ENCODE measurements around the gene METTL25B. TPM values are rescaled to one million over a fixed set of nuclear protein-coding genes. Genes with fewer than 3 reads are reported as not detected.
A peak's percentile ranks its signal among the peaks of the same experiment; 100 is the strongest.

METTL25B gene
- total and polyA plus RNA-seq, 2 donors (not counting 3 experiments of a cell fraction or from before 2014, with no cell fraction given) = 12.8 to 15.0 TPM

DNA sequence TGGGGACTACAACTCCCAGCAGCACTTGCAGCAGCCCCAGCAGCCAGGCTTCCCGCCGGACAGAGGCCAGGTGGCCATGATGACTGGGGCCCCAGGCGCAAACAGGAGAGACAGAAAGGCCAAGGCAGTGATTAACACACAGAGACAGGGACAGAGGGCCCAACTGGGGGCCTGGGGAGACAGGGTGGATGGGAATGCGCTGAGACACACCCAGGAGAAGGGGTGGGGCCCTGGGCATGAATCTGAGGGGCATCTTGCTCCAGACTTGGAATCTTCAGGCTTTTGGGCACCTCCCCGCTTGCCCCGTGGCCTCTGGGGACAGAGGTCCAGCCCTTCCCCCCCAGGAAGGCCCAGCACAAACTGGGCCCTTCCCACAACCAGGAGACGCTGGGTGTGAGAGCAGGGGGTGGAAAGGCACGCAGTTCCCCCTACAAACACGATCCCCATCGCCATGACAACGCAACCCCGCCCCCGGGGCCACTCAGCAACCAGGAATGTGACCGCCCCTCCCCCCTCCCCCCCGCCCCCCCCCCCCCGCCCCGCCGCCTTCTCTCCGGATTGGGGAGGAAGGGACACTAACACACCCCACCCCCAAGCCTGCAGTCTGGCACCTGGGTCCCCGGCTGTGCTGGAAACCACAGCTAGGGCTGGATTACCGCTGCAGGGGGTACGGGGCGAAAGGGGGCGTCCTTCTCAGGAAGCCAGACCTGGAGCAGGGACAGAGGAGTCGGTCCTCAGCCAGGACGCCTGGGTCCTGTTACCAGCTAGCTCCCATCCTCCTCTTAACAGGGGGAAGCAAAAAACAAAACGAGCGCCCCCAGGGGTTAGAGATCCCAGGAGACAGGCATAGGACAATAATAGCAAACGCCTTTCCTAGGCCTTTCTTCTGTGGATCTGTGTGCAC lies 18.7 kb downstream of the METTL25B start:
- Histone ChIP-seq H3K4me3 (replicated peaks in 1 of 3; ENCODE audit: insufficient read depth in 1 of 3, low read depth in 1 of 3, low read length in 3 of 3) (peak overlapping the region in 2 of 3 experiments; percentile 44 to 92), H4K20me1 (replicated peaks; ENCODE audit: control insufficient read depth, extremely low read depth, insufficient read depth, low read length) (no peaks in the 10 kb centered on the region), H3K9me1 (replicated peaks; ENCODE audit: control insufficient read depth, extremely low read depth, insufficient read depth, low read length) (no peaks in the 10 kb centered on the region), H2AFZ (ENCODE audit: low read depth, low read length) (no peak overlapping the region), H3K9ac (replicated peaks; ENCODE audit: extremely low read depth, insufficient read depth, low read length) (peak overlapping the region; percentile 98), H3K27me3 (ENCODE audit: control insufficient read depth in 2 of 2, insufficient read depth in 2 of 2, low read length in 2 of 2) (no peaks in the 10 kb centered on the region), H3K79me2 (ENCODE audit: control insufficient read depth, insufficient read depth, low read length) (peaks cover 71% of the 10 kb centered on the region), H3K36me3 (ENCODE audit: control insufficient read depth in 2 of 2, extremely low read depth in 1 of 2, insufficient read depth in 2 of 2, low read length in 2 of 2) (peaks cover 11 to 14% of the 10 kb centered on the region in 2 experiments), H3K4me1 (ENCODE audit: control insufficient read depth, extremely low read depth, insufficient read depth, low read length) (peaks cover 41% of the 10 kb centered on the region), H3K27ac (ENCODE audit: insufficient read depth, low read depth, low read length) (peak overlapping the region; percentile 99), H3K4me2 (ENCODE audit: insufficient read depth, low read length) (peak overlapping the region; percentile 83), H3K9me3 (replicated peaks; ENCODE audit: control insufficient read depth, insufficient read depth, low read length) (no peaks in the 10 kb centered on the region)
- peak; percentile 78 for FAIRE-seq
- POLR2A ChIA-PET = no interaction called here
- peak; percentile 25 for TF ChIP-seq FOS (IDR thresholded peaks at IDR 0.05; ENCODE audit: borderline replicate concordance, insufficient read depth, low read length)
- no peak for TF ChIP-seq EZH2 (IDR thresholded peaks at IDR 0.05; ENCODE audit: borderline replicate concordance, low read depth, low read length, severe bottlenecking)
- no peak for TF ChIP-seq JUN (IDR thresholded peaks at IDR 0.05; ENCODE audit: borderline replicate concordance, insufficient read depth, insufficient read length, low read depth)
- peak; percentile 61 for TF ChIP-seq POLR2AphosphoS5 (IDR thresholded peaks at IDR 0.05; ENCODE audit: insufficient read depth, low read depth, low read length)
- TF ChIP-seq POLR2A (IDR thresholded peaks at IDR 0.05; ENCODE audit: low read depth, low read length) = peak; percentile 66
- TF ChIP-seq, protein P1, sequence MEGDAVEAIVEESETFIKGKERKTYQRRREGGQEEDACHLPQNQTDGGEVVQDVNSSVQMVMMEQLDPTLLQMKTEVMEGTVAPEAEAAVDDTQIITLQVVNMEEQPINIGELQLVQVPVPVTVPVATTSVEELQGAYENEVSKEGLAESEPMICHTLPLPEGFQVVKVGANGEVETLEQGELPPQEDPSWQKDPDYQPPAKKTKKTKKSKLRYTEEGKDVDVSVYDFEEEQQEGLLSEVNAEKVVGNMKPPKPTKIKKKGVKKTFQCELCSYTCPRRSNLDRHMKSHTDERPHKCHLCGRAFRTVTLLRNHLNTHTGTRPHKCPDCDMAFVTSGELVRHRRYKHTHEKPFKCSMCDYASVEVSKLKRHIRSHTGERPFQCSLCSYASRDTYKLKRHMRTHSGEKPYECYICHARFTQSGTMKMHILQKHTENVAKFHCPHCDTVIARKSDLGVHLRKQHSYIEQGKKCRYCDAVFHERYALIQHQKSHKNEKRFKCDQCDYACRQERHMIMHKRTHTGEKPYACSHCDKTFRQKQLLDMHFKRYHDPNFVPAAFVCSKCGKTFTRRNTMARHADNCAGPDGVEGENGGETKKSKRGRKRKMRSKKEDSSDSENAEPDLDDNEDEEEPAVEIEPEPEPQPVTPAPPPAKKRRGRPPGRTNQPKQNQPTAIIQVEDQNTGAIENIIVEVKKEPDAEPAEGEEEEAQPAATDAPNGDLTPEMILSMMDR (IDR thresholded peaks at IDR 0.05; ENCODE audit: extremely low read depth in 1 of 2, insufficient read depth in 1 of 2, low read depth in 1 of 2, low read length in 2 of 2) = peak in 1 of 2 donors; percentile 22
- TF ChIP-seq, protein P2, sequence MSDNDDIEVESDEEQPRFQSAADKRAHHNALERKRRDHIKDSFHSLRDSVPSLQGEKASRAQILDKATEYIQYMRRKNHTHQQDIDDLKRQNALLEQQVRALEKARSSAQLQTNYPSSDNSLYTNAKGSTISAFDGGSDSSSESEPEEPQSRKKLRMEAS (IDR thresholded peaks at IDR 0.05; ENCODE audit: insufficient read depth, insufficient read length) = peak; percentile 31
- TF ChIP-seq MYC (IDR thresholded peaks at IDR 0.05; ENCODE audit: low read depth, low read length) = peak; percentile 32
- no peak for TF ChIP-seq GATA2 (IDR thresholded peaks at IDR 0.05; ENCODE audit: insufficient read depth, insufficient read length, low read depth, low read length)
- DNase-seq (ENCODE audit: low read depth, low spot score) = peak; percentile 77
- intact Hi-C loops (cut with micrococcal nuclease) (loop anchor here (1.0 to 5.0 kb wide), 2 partner anchors 19 to 245 kb away; partner anchors contain the start of genes ISG20L2, MEF2D and METTL25B), dilution Hi-C loops (cut with MboI; ENCODE audit: extremely low pct_ligation_motif_present, low sequenced_read_pairs) (no loop called here)
- CTCF ChIA-PET = interaction anchor here (1.2 to 1.5 kb wide), 2 partner anchors 21 to 57 kb away, joined by 7 to 9 read pairs; no protein-coding TSS in a partner anchor
- no TSS peak for BruUV-seq (replicated peaks)

Data from endothelial cell of umbilical vein (primary cell).